ENCODE measurements around the gene TNRC6A. TPM values are rescaled to one million over a fixed set of nuclear protein-coding genes. Genes with fewer than 3 reads are reported as not detected.
"Not testable (repeated sequence)": the region's sequence is repeated elsewhere in the genome, so short reads cannot be mapped to it uniquely, and the experiment has no call there.

TNRC6A gene
- total RNA-seq, 1 experiment from 2014 or later = 29.9 TPM

GRCh38 chr16:24844101-24845030 is 114.9 kb downstream of the TNRC6A start:
- DNase-seq (ENCODE audit: low read depth) = peak; percentile 43

GRCh38 chr16:24845031-24845365 is 115.5 kb downstream of the TNRC6A start:
- not testable (repeated sequence) for DNase-seq (ENCODE audit: low read depth)

DNA sequence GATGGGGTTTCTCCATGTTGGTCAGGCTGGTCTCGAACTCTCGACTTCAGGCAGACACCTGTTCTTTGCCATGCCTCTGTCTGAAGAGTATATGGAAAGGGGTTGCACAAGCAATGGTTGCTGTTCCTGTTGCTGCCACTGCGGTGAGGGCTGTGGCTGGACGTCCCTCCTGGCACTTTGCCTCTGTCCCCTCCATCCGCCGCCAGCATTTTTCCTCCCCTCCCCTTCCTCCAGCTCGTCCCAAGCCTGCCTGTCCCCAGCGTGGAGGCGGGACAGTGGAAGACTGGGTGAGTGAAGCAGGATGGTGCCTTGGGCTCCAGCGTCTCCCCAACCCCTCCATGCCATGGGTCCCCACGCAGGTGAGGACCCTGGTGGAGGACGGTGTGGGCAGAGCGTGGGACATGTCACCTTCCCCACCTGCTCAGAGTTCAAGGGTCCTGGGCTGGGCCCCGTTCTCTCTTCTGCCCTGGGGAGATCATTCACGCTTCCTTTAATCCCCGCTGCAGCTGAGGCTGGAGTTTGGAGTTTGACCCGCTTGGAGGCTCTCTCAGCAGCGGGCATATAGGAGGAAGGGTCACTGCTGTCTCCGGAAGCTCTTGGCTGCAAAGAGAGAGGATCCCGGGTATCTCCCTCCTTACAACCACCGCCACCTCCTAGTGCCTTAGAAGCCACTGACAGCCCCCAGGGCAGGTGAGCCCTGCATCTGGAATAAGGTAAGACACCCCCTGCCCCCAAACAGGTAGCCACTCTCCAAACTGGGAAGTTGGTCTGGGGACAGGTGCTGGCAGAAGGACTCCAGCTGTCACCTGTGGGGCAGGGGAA is 116.5 kb downstream of the TNRC6A start, which contains the start of gene SLC5A11:
TSS of gene SLC5A11 (plus strand) at position 238 of the 822 bp plus-strand sequence. CDS start 12,681 bp downstream, outside the sequence.
- no peak for DNase-seq (ENCODE audit: low read depth)

- DNase-seq (ENCODE audit: low read depth) = no peak
These were observed 117.3 kb downstream of the TNRC6A start for GRCh38 chr16:24846548-24847357.

- DNase-seq (ENCODE audit: low read depth) = no peak
These were observed 117.9 kb downstream of the TNRC6A start for GRCh38 chr16:24847358-24847664.

DNA sequence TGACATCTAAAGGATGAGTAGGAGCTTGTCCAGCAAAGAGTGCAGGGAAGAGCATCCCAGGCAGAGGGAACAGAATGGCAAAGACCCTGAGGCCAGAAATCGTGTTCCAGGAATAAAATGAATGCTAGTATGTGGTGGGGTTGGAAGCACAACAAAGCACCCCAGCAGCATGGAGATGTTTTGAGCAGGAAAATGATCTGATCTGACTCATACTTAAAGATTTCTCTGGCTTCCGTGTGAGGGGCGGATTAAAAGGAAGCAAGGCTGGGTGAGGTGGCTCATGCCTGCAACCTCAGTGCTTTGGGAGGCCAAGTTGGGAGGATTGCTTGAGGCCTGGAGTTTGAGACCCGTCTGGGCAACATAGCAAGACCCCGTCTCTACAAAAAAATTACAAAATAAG is 118.6 kb downstream of the TNRC6A start:
- peak; percentile 88 for DNase-seq (ENCODE audit: low read depth)

DNA sequence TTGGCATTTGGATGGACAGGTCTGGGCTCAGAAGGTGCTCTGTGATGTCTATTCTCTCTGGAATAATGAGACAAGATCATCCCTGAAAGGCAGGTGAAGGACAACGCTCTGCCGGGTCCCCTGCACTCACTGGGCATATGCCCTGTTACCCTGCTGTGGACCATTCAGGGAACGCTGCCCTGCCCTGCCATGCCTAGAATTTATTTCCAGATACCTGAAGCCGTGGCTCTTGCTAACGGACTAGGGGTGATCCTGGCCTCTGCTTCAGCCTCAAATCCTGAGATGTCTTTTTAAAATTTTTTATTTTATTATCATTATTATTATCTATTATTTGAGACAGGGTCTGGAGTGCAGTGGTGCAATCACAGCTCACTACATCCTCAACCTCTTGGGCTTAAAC is 120.2 kb downstream of the TNRC6A start:
- DNase-seq (ENCODE audit: low read depth) = no peak

- DNase-seq (ENCODE audit: low read depth) = peak; percentile 82
These were observed 121.0 kb downstream of the TNRC6A start for GRCh38 chr16:24850289-24850938.

DNA sequence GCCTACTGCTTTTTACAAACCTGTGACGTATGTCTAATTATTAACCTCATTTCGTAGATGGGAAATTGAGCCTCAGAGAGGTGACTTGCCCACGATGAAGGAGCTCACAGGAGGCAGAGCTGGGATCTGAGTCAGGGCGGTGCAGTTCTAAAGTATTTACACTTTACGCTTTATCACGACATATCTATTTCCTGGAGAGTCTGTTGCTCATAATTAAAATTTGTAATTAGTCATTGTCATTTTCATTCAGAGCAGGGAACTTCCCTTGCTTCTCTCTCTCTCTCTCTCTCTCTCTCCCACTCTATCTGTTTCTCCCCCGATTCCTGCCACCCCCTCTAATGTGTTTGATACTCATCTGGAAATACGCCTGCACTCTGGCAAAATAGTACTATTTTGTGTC is 122.2 kb downstream of the TNRC6A start:
- no peak for DNase-seq (ENCODE audit: low read depth)

GRCh38 chr16:24852281-24852721 is 122.8 kb downstream of the TNRC6A start:
- DNase-seq (ENCODE audit: low read depth) = no peak

DNA sequence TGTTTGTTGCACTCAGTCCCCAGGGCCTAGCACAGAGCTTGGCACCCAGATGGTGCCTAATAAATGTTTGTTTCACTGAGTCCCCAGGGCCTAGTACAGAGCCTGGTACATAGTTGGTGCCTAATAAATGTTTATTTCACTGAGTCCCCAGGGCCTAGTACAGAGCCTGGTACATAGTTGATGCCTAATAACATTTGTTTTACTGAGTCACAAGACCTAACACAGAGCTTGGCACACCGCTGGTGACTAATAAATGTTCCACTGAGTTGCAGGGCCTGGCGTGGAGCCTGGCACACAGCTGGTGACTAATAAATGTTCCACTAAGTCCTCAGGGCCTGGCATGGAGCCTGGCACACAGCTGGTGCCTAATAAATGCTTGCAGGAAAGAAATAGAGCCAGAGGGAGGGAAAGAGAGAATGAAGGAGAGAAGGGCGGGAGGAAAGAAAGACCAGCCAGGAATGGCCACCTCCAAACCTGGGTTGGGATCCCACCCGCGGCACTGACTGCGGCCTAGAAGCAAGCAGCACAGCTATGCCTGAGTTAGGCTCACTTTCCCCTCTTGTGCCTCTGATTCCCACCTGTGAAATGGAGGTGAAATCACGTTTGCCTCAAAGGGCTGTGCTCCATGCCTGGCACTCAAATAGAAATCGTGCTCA is 123.8 kb downstream of the TNRC6A start:
- no peak for DNase-seq (ENCODE audit: low read depth)

DNA sequence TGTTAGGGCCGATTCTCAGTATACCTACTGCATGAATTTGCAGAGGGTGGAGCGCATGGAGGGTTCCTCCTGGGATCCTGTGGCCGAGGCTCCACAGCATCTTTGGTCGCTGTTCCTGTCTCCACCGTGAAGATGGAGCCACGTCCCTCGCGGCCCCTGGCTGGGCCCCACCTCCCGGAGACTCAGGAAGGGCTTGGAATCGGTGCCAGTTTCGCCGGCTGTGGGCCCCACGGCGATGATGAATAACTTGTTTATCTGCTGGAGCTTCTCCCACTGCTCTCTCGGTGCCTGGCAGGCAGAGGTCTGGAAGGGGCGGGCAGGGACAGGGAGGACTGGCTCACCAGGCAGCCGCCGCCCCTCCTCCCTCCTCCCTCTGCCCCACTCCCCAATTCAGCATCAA is 124.4 kb downstream of the TNRC6A start:
- DNase-seq (ENCODE audit: low read depth) = peak; percentile 63

DNA sequence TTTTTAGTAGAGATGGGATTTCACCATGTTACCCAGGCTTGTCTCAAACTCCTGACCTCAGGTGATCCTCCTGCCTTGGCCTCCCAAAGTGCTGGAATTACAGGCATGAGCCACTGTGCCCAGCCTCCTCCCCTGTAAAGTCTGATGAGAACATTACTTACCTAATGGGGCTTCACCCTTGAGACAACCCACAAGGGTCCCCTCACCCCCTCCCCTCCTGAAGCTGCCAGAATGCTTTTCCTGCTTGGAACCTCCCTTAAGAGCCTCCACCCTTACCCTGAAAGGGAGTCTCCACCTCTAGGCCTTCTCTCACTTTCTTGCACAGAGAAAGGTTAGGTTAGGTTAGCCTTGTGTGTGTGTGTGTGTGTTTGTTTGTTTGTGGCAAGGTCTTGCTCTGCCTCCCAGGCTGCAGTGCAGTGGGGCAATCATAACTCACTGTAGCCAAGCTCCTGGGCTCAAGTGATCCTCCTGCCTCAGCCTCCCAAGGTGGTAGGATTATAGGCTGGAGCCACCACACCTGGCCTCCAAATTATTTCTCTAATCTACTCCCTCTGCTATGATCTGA is 125.2 kb downstream of the TNRC6A start:
- DNase-seq (ENCODE audit: low read depth) = no peak

DNA sequence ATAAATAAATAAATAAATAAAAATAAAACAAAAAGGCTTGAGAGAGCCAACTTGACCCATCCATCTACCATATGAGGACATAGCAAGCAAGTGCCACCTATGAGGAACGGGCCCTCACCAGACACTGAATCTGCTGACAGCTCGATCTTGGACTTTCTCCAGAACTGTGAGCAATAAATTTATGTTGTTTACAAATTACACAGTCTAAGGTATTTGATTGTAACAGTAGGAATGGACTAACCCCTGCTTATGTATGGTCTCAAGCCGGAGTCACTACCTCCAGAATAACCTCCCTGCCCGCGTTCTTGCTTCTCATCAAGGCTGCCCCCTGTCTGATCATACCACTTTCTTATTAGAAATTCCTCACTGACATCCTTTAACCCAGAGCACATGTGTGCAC is 126.2 kb downstream of the TNRC6A start:
- no peak for DNase-seq (ENCODE audit: low read depth)

GRCh38 chr16:24856871-24857270 is 127.4 kb downstream of the TNRC6A start:
- not testable (repeated sequence) for DNase-seq (ENCODE audit: low read depth)

GRCh38 chr16:24858219-24859041 is 129.0 kb downstream of the TNRC6A start:
- DNase-seq (ENCODE audit: low read depth) = peak; percentile 42

GRCh38 chr16:24861461-24861860 is 132.0 kb downstream of the TNRC6A start:
- DNase-seq (ENCODE audit: low read depth) = no peak

GRCh38 chr16:24863582-24864437 is 134.4 kb downstream of the TNRC6A start:
- no peak for DNase-seq (ENCODE audit: low read depth)

Measured in HT1080 (cell line).